Glutamatergic neuron (in vitro differentiated cells): ENCODE measurements around the gene VPS13C. TPM values are rescaled to one million over a fixed set of nuclear protein-coding genes. Genes with fewer than 3 reads are reported as not detected.

Experiments used
- DNase-seq: peaks from one replicate; pipeline ENCODE4 v3.0.0; 2022
- H3K27ac Mint-ChIP-seq: one replicate; pipeline ENCODE4 v1.8.0; 2020; ENCODE audit warnings: mild to moderate bottlenecking, mixed read lengths, inconsistent platforms; ENCODE audit not compliant: unreplicated experiment
- H3K27me3 Mint-ChIP-seq: one replicate; pipeline ENCODE4 v1.8.0; 2020; ENCODE audit warnings: mild to moderate bottlenecking, moderate library complexity, mixed read lengths, inconsistent platforms; ENCODE audit not compliant: unreplicated experiment
- H3K36me3 Mint-ChIP-seq: one replicate; pipeline ENCODE4 v1.8.0; 2020; ENCODE audit warnings: mild to moderate bottlenecking, mixed read lengths, inconsistent platforms; ENCODE audit not compliant: unreplicated experiment
- H3K4me1 Mint-ChIP-seq: one replicate; pipeline ENCODE4 v1.8.0; 2020; ENCODE audit warnings: mild to moderate bottlenecking, low read depth, mixed read lengths, inconsistent platforms; ENCODE audit not compliant: unreplicated experiment
- H3K4me3 Mint-ChIP-seq: one replicate; pipeline ENCODE4 v1.8.0; 2020; ENCODE audit warnings: mild to moderate bottlenecking, mixed read lengths, inconsistent platforms; ENCODE audit not compliant: unreplicated experiment
- H3K9me3 Mint-ChIP-seq: one replicate; pipeline ENCODE4 v1.8.0; 2020; ENCODE audit warnings: mild to moderate bottlenecking, moderate library complexity, mixed read lengths, inconsistent platforms; ENCODE audit not compliant: unreplicated experiment
- CTCF ChIP-seq: fragments of 200-600 bp; sonication (generic); IDR thresholded peaks from one replicate; pipeline ENCODE4 v1.5.0; 2021; ENCODE audit not compliant: partially characterized antibody, unreplicated experiment
- total RNA-seq: library from RNA; stranded (reverse); fragmentation: NEBNext Ultra II Directional; extraction: Animal tissue kit (Norgen Biotek cat#: 25700); gene quantifications from one replicate; pipeline ENCODE4 v1.2.1, GENCODE V29; 2021; ENCODE audit not compliant: unreplicated experiment

VPS13C gene
- total RNA-seq, 1 donor from 2014 or later = 93.8 TPM

GRCh38 chr15:61835029-61835428 is 225.2 kb downstream of the VPS13C start:
- Mint-ChIP-seq H3K36me3 (no peaks in the 10 kb centered on the region), H3K27me3 (peaks cover 3% of the 10 kb centered on the region)
- no peak for TF ChIP-seq CTCF

DNA sequence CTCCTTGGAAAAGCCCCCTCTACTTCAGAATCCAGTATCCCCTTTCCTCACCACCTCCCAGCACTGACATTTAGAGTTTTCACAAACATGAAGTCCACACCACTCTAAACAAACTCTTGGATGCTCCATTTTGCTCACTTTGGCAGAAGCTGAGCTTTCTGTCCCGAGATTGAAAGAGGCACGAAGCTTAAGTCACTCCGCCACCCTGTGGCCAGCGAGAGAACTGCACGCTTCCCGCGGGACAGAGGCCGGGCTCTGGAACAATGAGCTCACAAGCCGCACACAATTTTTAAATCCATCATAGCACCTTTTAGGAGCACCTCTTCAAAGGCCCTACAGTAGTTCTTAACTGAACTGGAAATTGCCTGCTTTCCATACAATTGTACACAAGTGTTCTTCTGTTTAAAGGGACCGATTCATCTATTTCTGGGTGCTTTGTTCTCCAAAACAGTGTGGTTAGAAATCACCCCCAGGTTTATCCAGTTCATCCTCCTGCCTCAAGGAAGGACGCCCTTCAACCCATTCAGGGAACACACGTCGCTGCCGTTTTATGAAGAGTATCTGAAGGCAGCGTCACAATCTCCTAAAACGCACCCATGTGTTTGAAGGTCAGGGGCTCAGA is 226.1 kb downstream of the VPS13C start:
- no peaks in the 10 kb centered on the region for H3K36me3 Mint-ChIP-seq
- TF ChIP-seq CTCF = peak; percentile 100
- DNase-seq = peak; percentile 92
- H3K4me1 Mint-ChIP-seq = peaks cover 9% of the 10 kb centered on the region
- no peaks in the 10 kb centered on the region for H3K9me3 Mint-ChIP-seq
- peaks cover 3% of the 10 kb centered on the region for H3K27me3 Mint-ChIP-seq
- H3K27ac Mint-ChIP-seq = peak overlapping the region; percentile 4
- H3K4me3 Mint-ChIP-seq = no peak overlapping the region

More at GRCh38 chr15:61835029-61835428, 225.2 kb downstream of the VPS13C start:
- Mint-ChIP-seq H3K9me3 (no peaks in the 10 kb centered on the region), H3K4me3 (no peak overlapping the region), H3K27ac (no peak overlapping the region), H3K4me1 (peaks cover 9% of the 10 kb centered on the region)
- DNase-seq = no peak

DNA sequence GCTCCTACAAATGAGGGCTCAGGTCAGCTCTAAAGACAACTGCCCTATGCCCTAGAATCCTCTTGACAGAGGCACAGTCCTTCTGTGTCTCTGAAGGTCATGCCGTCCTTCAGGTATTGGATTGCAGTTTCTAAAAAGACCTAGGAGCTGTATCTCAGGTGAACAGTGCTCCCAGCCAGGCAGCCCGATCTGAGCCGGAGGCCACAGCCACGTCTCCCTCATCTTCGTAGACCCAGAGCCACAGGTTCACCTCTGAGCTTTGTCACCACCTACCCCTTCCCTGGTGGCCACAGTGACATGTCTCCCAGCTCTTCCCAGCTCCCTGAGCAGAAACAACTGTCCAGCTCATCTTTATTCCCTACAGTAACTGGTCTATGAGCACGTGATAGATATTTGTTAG is 228.0 kb downstream of the VPS13C start:
- no peak overlapping the region for H3K4me3 Mint-ChIP-seq
- H3K9me3 Mint-ChIP-seq = no peaks in the 10 kb centered on the region
- no peak for TF ChIP-seq CTCF
- H3K27me3 Mint-ChIP-seq = peaks cover 3% of the 10 kb centered on the region
- DNase-seq = no peak
- peaks cover 5% of the 10 kb centered on the region for H3K4me1 Mint-ChIP-seq
- no peaks in the 10 kb centered on the region for H3K36me3 Mint-ChIP-seq
- H3K27ac Mint-ChIP-seq = no peak overlapping the region

GRCh38 chr15:61831505-61831921 is 228.7 kb downstream of the VPS13C start:
- Mint-ChIP-seq H3K27me3 (peaks cover 3% of the 10 kb centered on the region), H3K9me3 (no peaks in the 10 kb centered on the region), H3K4me1 (peaks cover 5% of the 10 kb centered on the region), H3K27ac (no peak overlapping the region), H3K4me3 (no peak overlapping the region), H3K36me3 (no peaks in the 10 kb centered on the region)
- DNase-seq = no peak
- no peak for TF ChIP-seq CTCF

- Mint-ChIP-seq H3K27ac (no peak overlapping the region), H3K4me1 (peaks cover 5% of the 10 kb centered on the region), H3K27me3 (peaks cover 3% of the 10 kb centered on the region), H3K36me3 (no peaks in the 10 kb centered on the region), H3K4me3 (no peak overlapping the region), H3K9me3 (no peaks in the 10 kb centered on the region)
- no peak for DNase-seq
- TF ChIP-seq CTCF = no peak
Measured at GRCh38 chr15:61830536-61831330, 229.5 kb downstream of the VPS13C start.
